ENCODE data around the gene TCIRG1. TPM values are rescaled to one million over a fixed set of nuclear protein-coding genes. Genes with fewer than 3 reads are reported as not detected.

The TCIRG1 gene
- total and polyA plus RNA-seq, 2 experiments from 2014 or later = 19.4 to 55.8 TPM

DNA sequence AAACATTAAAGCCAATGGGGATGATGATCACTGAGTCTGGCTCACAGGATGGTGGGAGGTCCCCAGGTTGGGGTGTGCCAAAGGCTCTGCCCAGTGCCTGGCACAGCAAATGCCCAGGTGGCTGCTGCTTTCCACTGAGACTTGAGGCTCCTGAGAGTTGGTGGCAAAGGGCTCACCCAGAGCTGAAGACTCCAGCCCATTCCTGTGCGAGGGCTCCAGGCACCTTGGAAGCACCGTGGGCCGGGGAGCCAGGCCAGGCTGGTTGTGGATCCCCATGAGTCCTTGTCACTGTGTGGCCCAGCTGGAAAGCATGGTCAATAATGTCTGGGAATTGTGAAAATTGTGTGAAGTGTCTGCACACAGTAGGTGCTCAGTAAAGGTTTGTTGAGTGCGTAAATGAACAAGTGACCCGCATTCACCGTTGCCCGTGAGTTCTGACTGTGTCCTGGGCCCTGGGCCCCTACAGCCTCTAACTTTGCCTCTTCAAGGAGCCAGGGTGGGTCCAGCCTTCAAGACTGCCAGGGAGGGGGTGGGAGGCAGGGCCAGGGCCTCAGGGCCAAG lies 32.1 kb upstream of the TCIRG1 start:
- no peaks in the 10 kb centered on the region for H3K36me3 ChIP-seq
- no peak overlapping the region for H3K27ac ChIP-seq
- no peaks in the 10 kb centered on the region for H3K9me3 ChIP-seq (ENCODE audit: low read depth)
- H3K4me3 ChIP-seq = no peak overlapping the region
- H3K4me1 ChIP-seq (ENCODE audit: low read depth) = peaks cover 7% of the 10 kb centered on the region
- H3K27me3 ChIP-seq = peaks cover 14% of the 10 kb centered on the region
- TF ChIP-seq, protein P1, sequence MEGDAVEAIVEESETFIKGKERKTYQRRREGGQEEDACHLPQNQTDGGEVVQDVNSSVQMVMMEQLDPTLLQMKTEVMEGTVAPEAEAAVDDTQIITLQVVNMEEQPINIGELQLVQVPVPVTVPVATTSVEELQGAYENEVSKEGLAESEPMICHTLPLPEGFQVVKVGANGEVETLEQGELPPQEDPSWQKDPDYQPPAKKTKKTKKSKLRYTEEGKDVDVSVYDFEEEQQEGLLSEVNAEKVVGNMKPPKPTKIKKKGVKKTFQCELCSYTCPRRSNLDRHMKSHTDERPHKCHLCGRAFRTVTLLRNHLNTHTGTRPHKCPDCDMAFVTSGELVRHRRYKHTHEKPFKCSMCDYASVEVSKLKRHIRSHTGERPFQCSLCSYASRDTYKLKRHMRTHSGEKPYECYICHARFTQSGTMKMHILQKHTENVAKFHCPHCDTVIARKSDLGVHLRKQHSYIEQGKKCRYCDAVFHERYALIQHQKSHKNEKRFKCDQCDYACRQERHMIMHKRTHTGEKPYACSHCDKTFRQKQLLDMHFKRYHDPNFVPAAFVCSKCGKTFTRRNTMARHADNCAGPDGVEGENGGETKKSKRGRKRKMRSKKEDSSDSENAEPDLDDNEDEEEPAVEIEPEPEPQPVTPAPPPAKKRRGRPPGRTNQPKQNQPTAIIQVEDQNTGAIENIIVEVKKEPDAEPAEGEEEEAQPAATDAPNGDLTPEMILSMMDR (IDR thresholded peaks at IDR 0.05; ENCODE audit: low read depth, low read length) = no peak
- no peak for DNase-seq (ENCODE audit: low read depth in 1 of 2, low spot score in 1 of 2)

DNA sequence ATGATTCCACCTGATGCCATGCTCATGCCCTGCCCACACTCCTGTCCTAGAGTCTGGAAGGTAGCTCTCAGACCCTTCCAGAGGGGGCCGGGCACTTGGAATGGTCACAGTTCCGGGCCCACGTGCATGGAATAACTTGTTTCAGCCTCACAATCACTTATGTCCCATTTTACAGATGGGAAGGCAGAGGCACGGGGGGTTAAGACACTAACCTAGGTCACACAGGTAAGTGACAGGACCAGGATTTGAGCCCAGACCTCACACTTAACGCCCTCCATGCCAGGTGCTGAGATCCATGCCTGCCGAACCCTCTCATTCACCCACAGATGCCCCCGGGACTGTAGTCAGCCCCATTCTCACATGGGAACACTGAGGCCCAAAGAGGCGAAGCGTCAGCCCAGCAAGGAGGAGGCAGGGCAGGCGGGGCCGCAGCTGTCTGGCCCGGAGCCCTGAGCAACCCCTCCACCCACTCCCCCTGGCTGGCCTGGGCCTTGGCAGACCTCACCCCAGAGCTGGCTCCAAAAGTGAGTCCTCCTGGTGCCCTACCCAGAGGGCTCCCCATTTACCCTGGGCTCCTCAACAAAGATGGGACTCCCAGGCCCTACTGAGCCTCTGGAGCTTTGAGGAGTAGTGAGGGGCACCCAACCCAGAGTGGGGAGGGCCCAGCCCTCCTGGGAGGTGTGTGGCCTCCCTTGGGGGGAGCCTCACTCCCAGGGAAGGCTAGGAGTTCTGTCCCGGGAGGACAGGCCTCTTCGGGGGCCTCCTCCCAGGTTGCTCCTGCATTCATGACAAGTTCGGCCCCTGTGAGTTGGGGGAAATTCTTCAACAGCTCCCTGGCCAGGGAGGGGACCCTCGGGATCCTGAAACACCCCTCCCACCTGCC lies 31.1 kb upstream of the TCIRG1 start:
- H3K27me3 ChIP-seq = peaks cover 9% of the 10 kb centered on the region
- TF ChIP-seq, protein P1 (IDR thresholded peaks at IDR 0.05; ENCODE audit: low read depth, low read length) = no peak
- H3K36me3 ChIP-seq = no peaks in the 10 kb centered on the region
- no peak overlapping the region for H3K27ac ChIP-seq
- no peaks in the 10 kb centered on the region for H3K9me3 ChIP-seq (ENCODE audit: low read depth)
- H3K4me1 ChIP-seq (ENCODE audit: low read depth) = peaks cover 7% of the 10 kb centered on the region
- H3K4me3 ChIP-seq = no peak overlapping the region
- no peak for DNase-seq (ENCODE audit: low read depth in 1 of 2, low spot score in 1 of 2)

DNA sequence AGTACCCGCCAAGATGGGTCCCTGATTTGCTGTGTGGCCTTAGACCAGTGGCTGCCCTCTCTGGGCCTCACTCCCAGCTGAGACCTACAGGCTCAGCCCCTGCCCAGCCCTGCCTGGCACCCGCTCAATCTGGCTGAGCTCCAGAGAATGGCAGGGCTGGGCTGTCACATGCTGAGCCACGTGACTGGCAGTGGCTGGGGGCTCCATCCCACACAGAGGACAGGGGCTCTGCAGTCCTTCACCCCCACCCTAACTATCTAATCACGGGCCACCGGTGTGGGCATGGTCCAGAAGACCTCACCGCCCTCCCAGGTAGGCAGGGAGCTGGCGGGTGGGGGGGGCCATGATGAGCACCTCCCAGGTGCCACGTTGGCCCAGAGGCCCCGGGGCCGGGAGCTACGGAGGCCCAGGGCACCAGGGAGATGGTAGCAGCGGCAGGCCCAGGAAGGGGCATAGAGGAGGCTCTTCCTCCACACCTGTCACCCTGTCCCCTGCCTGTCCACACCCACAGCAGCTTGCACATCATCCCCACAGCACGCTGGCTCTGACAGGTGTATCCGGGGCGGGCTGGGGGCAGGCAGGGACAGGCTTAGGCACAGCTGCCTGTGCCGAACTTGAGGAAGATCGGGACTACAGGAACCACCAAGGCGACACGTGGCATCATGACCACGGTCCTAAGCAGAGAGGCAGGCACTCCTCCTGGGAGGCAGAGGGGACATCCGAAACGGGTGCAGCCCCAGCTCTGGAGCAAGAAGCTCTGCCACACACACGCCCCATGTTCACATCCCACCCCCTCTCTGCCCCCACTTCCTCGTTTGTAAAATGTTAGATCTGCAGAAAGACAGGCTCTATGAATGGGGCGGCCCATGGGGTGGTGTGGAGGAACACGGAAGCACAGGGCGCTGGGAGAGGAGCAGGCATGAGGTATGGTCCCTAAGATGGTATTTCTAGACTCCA lies 30.2 kb upstream of the TCIRG1 start:
- no peak for DNase-seq (ENCODE audit: low read depth in 1 of 2, low spot score in 1 of 2)
- TF ChIP-seq, protein P1 (IDR thresholded peaks at IDR 0.05; ENCODE audit: low read depth, low read length) = no peak
- no peaks in the 10 kb centered on the region for H3K36me3 ChIP-seq
- no peaks in the 10 kb centered on the region for H3K27me3 ChIP-seq
- H3K4me3 ChIP-seq = no peak overlapping the region
- H3K4me1 ChIP-seq (ENCODE audit: low read depth) = peaks cover 7% of the 10 kb centered on the region
- H3K9me3 ChIP-seq (ENCODE audit: low read depth) = no peaks in the 10 kb centered on the region
- H3K27ac ChIP-seq = no peak overlapping the region

DNA sequence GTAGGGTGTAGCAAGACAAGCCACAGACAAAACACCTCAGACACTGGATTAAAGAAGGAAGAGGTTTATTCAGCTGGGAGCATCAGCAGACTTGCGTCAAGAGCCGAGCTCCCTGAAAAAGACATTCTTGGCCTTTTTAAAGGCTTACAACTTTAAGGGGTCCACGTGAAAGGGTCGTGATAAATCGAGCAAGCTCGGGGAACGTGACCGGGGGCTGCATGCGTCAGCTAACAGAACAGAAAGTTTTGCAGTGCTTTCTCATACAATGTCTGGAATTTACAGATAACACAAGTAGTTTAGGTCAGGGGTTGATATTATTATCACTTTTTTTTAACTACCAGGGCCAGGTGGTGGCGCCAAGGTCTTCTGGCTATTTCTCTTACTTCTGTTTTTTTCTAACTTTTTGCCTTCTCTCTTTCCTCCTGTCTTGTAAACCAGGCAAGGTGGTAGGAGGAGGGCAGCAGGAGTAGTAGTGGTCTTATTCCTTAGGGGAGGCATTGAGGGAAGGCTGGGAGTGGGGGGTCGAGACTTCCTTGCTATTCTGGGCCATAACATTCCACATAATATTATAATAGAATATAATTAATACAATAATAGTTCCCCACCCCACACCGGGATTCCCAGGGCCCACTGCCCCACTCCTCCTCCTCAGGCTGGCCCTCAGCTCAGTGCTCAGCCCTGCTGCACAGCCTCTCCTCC lies 29.3 kb upstream of the TCIRG1 start:
- DNase-seq (ENCODE audit: low read depth in 1 of 2, low spot score in 1 of 2) = peak in 1 of 2 donors; percentile 61
- Histone ChIP-seq H3K27me3 (no peaks in the 10 kb centered on the region), H3K9me3 (ENCODE audit: low read depth) (no peaks in the 10 kb centered on the region), H3K36me3 (no peaks in the 10 kb centered on the region), H3K27ac (no peak overlapping the region), H3K4me3 (no peak overlapping the region), H3K4me1 (ENCODE audit: low read depth) (peaks cover 7% of the 10 kb centered on the region)
- TF ChIP-seq, protein P1 (IDR thresholded peaks at IDR 0.05; ENCODE audit: low read depth, low read length) = peak; percentile 26
